ENCODE measurements around the gene MAD2L2. TPM values are rescaled to one million over a fixed set of nuclear protein-coding genes. Genes with fewer than 3 reads are reported as not detected.

Gene MAD2L2
- polyA plus RNA-seq, 3 donors: 50.4 to 71.3 (median 57.8) TPM

DNA sequence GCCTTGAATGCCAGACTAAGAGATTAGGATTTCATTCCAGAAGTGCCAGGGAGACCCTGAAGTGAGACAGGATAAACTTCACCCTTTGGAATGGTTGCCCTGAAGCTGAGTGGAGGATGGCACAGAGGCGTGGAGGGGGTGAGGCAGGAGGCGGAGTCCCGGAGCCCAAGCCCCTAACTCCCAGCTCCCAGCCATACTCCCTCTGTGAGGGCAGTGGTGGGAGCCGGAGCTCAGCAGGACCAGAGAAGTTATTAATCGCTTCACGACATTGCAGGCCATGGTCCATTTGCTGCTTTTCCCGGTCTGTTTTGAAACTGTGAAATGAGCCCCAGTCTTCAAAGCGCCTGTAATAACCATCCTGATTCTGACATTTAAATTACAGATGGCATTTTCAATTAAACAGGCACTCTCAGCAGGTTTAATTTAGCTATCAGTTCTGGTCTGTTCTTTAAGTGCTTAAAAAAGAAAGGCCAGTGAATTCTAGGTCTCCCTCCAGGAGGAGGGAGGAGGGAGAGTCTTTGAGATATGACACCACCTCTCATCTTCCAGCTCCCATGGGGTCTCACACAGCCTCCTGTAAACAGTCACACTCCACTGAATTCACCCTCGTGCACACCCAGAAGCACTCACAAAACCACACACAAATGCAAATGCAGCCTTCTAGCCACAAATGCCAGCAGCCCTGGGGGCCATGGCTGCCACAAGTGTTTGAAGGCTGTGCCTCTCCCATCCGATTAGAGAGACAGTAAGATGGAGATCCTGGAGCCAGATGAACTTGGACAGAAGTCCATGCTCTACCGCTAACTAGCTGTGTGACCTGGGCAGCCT lies 46.4 kb downstream of the MAD2L2 start:
- H3K4me1 ChIP-seq (ENCODE audit: control insufficient read depth in 1 of 2, insufficient read depth in 2 of 2, low read length in 2 of 2): no peaks in the 10 kb centered on the region
- H3K27me3 ChIP-seq (ENCODE audit: control insufficient read depth in 2 of 2, insufficient read depth in 2 of 2, low read length in 2 of 2): no peaks in the 10 kb centered on the region
- intact Hi-C loops (cut with micrococcal nuclease): no loop called here
- no peaks in the 10 kb centered on the region for H4K20me1 ChIP-seq (ENCODE audit: insufficient read depth, low read length)
- no peak overlapping the region for H3K27ac ChIP-seq (ENCODE audit: low read depth in 1 of 2, low read length in 2 of 2)
- H3K36me3 ChIP-seq (replicated peaks in 1 of 2; ENCODE audit: control insufficient read depth in 1 of 2, insufficient read depth in 2 of 2, low read length in 2 of 2): no peaks in the 10 kb centered on the region
- no peak overlapping the region for H3K4me2 ChIP-seq (replicated peaks; ENCODE audit: extremely low read depth, low read length, poor library complexity, severe bottlenecking)
- H3K79me2 ChIP-seq (ENCODE audit: insufficient read depth, low read length): no peaks in the 10 kb centered on the region
- 68% methylated on average over 6 of the region's 11 CpGs for WGBS (ENCODE audit: insufficient coverage)
- DNase-seq: no peak
- H3K4me3 ChIP-seq (replicated peaks in 1 of 3; ENCODE audit: low read depth in 2 of 3, low read length in 3 of 3): no peak overlapping the region
- H3K9ac ChIP-seq (ENCODE audit: insufficient read depth, low read length, poor library complexity, severe bottlenecking): no peak overlapping the region
- TF ChIP-seq, protein P1, sequence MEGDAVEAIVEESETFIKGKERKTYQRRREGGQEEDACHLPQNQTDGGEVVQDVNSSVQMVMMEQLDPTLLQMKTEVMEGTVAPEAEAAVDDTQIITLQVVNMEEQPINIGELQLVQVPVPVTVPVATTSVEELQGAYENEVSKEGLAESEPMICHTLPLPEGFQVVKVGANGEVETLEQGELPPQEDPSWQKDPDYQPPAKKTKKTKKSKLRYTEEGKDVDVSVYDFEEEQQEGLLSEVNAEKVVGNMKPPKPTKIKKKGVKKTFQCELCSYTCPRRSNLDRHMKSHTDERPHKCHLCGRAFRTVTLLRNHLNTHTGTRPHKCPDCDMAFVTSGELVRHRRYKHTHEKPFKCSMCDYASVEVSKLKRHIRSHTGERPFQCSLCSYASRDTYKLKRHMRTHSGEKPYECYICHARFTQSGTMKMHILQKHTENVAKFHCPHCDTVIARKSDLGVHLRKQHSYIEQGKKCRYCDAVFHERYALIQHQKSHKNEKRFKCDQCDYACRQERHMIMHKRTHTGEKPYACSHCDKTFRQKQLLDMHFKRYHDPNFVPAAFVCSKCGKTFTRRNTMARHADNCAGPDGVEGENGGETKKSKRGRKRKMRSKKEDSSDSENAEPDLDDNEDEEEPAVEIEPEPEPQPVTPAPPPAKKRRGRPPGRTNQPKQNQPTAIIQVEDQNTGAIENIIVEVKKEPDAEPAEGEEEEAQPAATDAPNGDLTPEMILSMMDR (IDR thresholded peaks at IDR 0.05): no peak
- Mint-ChIP-seq H3K27me3 (ENCODE audit: low read depth in 3 of 3) (peaks cover 8 to 23% (median 17%) of the 10 kb centered on the region in 3 donors), H3K4me3 (no peak overlapping the region), H3K27ac (no peak overlapping the region), H3K4me1 (no peaks in the 10 kb centered on the region), H3K36me3 (no peaks in the 10 kb centered on the region), H3K9me3 (no peaks in the 10 kb centered on the region)
- H2AFZ ChIP-seq (ENCODE audit: insufficient read depth, low read depth, low read length, poor library complexity, severe bottlenecking): no peak overlapping the region
- H3K9me3 ChIP-seq (replicated peaks in 1 of 2; ENCODE audit: control insufficient read depth in 1 of 2, insufficient read depth in 1 of 2, low read length in 2 of 2): no peaks in the 10 kb centered on the region

DNA sequence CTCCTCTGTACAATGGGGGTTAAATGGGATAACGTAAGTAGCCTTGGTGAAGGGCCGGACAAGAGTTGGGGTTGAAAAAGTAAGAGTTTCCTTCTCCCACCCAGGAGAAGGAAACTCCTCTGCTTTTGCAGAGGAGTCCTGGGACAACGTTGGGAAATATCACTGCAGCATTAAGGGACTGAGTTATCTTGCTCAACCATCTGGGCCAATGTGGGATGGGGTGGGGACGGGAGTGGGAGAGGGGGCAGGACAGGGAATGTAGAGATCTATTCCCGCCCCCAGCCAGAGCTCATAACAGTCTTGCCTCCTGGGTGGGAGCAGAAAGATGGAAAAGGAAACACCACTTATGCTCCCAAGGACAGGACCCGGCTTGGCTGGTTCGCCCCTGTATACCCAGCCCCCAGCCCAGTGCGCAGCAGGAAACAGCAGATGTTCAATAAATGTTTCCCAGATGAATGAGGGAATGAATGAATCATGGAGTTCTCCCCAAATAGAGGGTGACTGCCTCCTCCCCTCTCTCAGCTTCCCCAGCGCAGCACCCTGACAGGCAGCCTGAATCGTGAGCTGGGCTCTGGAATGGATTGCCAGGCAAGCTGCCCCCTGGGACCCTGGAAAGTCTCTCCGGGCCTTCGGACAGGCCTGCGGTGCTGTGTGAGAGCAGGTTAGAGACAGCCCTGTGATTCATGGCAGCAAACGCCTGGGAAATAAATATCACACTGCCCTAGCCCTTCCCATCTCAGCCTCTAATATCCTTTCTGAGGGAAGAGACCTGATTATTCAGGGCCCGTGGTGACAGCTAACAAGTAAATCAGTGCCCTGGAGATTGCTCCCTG lies 51.5 kb downstream of the MAD2L2 start:
- H3K79me2 ChIP-seq (ENCODE audit: insufficient read depth, low read length): no peaks in the 10 kb centered on the region
- no peaks in the 10 kb centered on the region for H3K27me3 ChIP-seq (ENCODE audit: control insufficient read depth in 2 of 2, insufficient read depth in 2 of 2, low read length in 2 of 2)
- intact Hi-C loops (cut with micrococcal nuclease): no loop called here
- no peaks in the 10 kb centered on the region for H3K36me3 Mint-ChIP-seq
- H3K9me3 ChIP-seq (replicated peaks in 1 of 2; ENCODE audit: control insufficient read depth in 1 of 2, insufficient read depth in 1 of 2, low read length in 2 of 2): no peaks in the 10 kb centered on the region
- no peaks in the 10 kb centered on the region for H3K9me3 Mint-ChIP-seq
- H3K4me1 ChIP-seq (ENCODE audit: control insufficient read depth in 1 of 2, insufficient read depth in 2 of 2, low read length in 2 of 2): no peaks in the 10 kb centered on the region
- no peaks in the 10 kb centered on the region for H4K20me1 ChIP-seq (ENCODE audit: insufficient read depth, low read length)
- no peak overlapping the region for H3K27ac Mint-ChIP-seq
- TF ChIP-seq, protein P1 (IDR thresholded peaks at IDR 0.05): no peak
- H3K4me1 Mint-ChIP-seq: no peaks in the 10 kb centered on the region
- H3K27me3 Mint-ChIP-seq (ENCODE audit: low read depth in 3 of 3): peaks cover 9 to 24% (median 18%) of the 10 kb centered on the region in 3 donors
- no peak for DNase-seq
- H2AFZ ChIP-seq (ENCODE audit: insufficient read depth, low read depth, low read length, poor library complexity, severe bottlenecking): no peak overlapping the region
- no peak overlapping the region for H3K4me3 ChIP-seq (replicated peaks in 1 of 3; ENCODE audit: low read depth in 2 of 3, low read length in 3 of 3)
- H3K4me2 ChIP-seq (replicated peaks; ENCODE audit: extremely low read depth, low read length, poor library complexity, severe bottlenecking): no peak overlapping the region
- no peak overlapping the region for H3K9ac ChIP-seq (ENCODE audit: insufficient read depth, low read length, poor library complexity, severe bottlenecking)
- 69% methylated on average over 6 of the region's 15 CpGs for WGBS (ENCODE audit: insufficient coverage)
- no peaks in the 10 kb centered on the region for H3K36me3 ChIP-seq (replicated peaks in 1 of 2; ENCODE audit: control insufficient read depth in 1 of 2, insufficient read depth in 2 of 2, low read length in 2 of 2)
- peak overlapping the region in 1 of 2 donors; percentile 7 for H3K4me3 Mint-ChIP-seq
- H3K27ac ChIP-seq (ENCODE audit: low read depth in 1 of 2, low read length in 2 of 2): no peak overlapping the region
